ENCODE results near the gene RAB40C. TPM values are rescaled to one million over a fixed set of nuclear protein-coding genes. Genes with fewer than 3 reads are reported as not detected.

RAB40C gene
- total and polyA plus RNA-seq, 9 of the 15 experiments (the other 6 are each of a cell fraction or from before 2014, with no cell fraction given): 0.17 to 23.4 (median 8.7) TPM

GRCh38 chr16:568401-569258 is 21.2 kb upstream of the RAB40C start (continued):
- no peak for TF ChIP-seq ZMIZ1 (IDR thresholded peaks at IDR 0.05; ENCODE audit: low read depth in 2 of 2, low read length in 2 of 2)
- TF ChIP-seq NCOA4 (IDR thresholded peaks at IDR 0.05; ENCODE audit: partially characterized antibody): no peak
- no peak for TF ChIP-seq DIDO1 (tag; IDR thresholded peaks at IDR 0.05; ENCODE audit: low read depth)
- TF ChIP-seq KLF16 (IDR thresholded peaks at IDR 0.05): 0 out of 2 replicates have a peak, but pooled peaks have one; percentile 9
- no peak for TF ChIP-seq GTF2A2 (tag; IDR thresholded peaks at IDR 0.05)
- TF ChIP-seq SOX6 (IDR thresholded peaks at IDR 0.05): no peak
- TF ChIP-seq ZNF12 (CRISPR knock-in tag; IDR thresholded peaks at IDR 0.05): no peak; the same call in 1 of the 2 replicates
- no peak for TF ChIP-seq JUNB (CRISPR knock-in tag; conservative IDR thresholded peaks at IDR 0.05)
- TF ChIP-seq UBTF (IDR thresholded peaks at IDR 0.05; ENCODE audit: borderline replicate concordance in 1 of 2, low read depth in 2 of 2, low read length in 2 of 2): no peak
- TF ChIP-seq ZNF280A (IDR thresholded peaks at IDR 0.05; ENCODE audit: low read depth, partially characterized antibody): no peak
- TF ChIP-seq TEAD1 (CRISPR knock-in tag; IDR thresholded peaks at IDR 0.05): 0 out of 4 replicates have a peak, but pooled peaks of 1 of the 2 experiments have one; percentile 15
- peak; percentile 59 for TF ChIP-seq HMGN3 (IDR thresholded peaks at IDR 0.05; ENCODE audit: borderline replicate concordance, extremely low read depth, insufficient read length, low read depth, low read length)
- TF ChIP-seq KDM5B (IDR thresholded peaks at IDR 0.05; ENCODE audit: insufficient replicate concordance, low read depth, low read length): peak; percentile 38
- TF ChIP-seq ZBTB7A (IDR thresholded peaks at IDR 0.05; ENCODE audit: borderline replicate concordance, control insufficient read depth, low read depth, low read length): 0 out of 2 replicates have a peak, but pooled peaks have one; percentile 7
- TF ChIP-seq ETS1 (conservative IDR thresholded peaks at IDR 0.05; ENCODE audit: control insufficient read depth, low read depth, low read length): no peak
